GM23338 (cell line): ENCODE measurements around the gene TSC22D2. TPM values are rescaled to one million over a fixed set of nuclear protein-coding genes. Genes with fewer than 3 reads are reported as not detected.

ENCODE experiments used
- ATAC-seq: fragments of 200-7000 bp; cut with Tn5 transposase; 3 replicates; pipeline ENCODE4 v1.9.1; 2020
- DNase-seq: peaks from one replicate; pipeline ENCODE4 v3.0.0-alpha.2; 2015; ENCODE audit warnings: low spot score
- H2AFZ ChIP-seq: fragments of 200-600 bp; sonication (generic); 2 replicates; pipeline ENCODE4 v1.8.0; 2016; ENCODE audit warnings: antibody characterized with exemption, mild to moderate bottlenecking, moderate library complexity
- H3F3A ChIP-seq: fragments of 200-600 bp; sonication (generic); replicated peaks from 2 replicates; pipeline ENCODE4 v1.8.0; 2017; ENCODE audit warnings: antibody characterized with exemption, mixed run types, low read depth
- H3K27ac ChIP-seq: fragments of 200-600 bp; sonication (generic); 2 replicates; pipeline ENCODE4 v1.6.1; 2016; ENCODE audit warnings: low read depth
- H3K27me3 ChIP-seq: fragments of 200-600 bp; sonication (generic); 2 replicates; pipeline ENCODE4 v1.8.0; 2016; ENCODE audit warnings: mild to moderate bottlenecking, mixed run types, moderate library complexity; ENCODE audit not compliant: insufficient read depth
- H3K36me3 ChIP-seq: fragments of 200-600 bp; sonication (generic); 2 replicates; pipeline ENCODE4 v1.8.0; 2016; ENCODE audit warnings: mild to moderate bottlenecking; ENCODE audit not compliant: insufficient read depth
- H3K4me1 ChIP-seq: fragments of 200-600 bp; sonication (generic); 2 replicates; pipeline ENCODE4 v1.8.0; 2016; ENCODE audit warnings: mild to moderate bottlenecking, moderate library complexity; ENCODE audit not compliant: insufficient read depth
- H3K4me2 ChIP-seq: fragments of 200-600 bp; sonication (generic); 2 replicates; pipeline ENCODE4 v1.7.1; 2017; ENCODE audit warnings: mixed run types
- H3K4me3 ChIP-seq: fragments of 200-600 bp; sonication (generic); 2 replicates; pipeline ENCODE4 v1.6.1; 2016; ENCODE audit warnings: mixed run types
- H3K79me2 ChIP-seq: fragments of 200-600 bp; sonication (generic); replicated peaks from 2 replicates; pipeline ENCODE4 v1.8.0; 2017; ENCODE audit warnings: mild to moderate bottlenecking; ENCODE audit not compliant: insufficient read depth
- H3K9me2 ChIP-seq: fragments of 200-600 bp; sonication (generic); 2 replicates; pipeline ENCODE4 v1.8.0; 2017; ENCODE audit not compliant: insufficient read depth
- H4K20me1 ChIP-seq: fragments of 200-600 bp; sonication (generic); replicated peaks from 2 replicates; pipeline ENCODE4 v1.8.0; 2017; ENCODE audit warnings: mild to moderate bottlenecking; ENCODE audit not compliant: insufficient read depth
- H3K27ac Mint-ChIP-seq: 2 replicates; pipeline ENCODE4 v1.8.0; 2020; ENCODE audit warnings: inconsistent platforms, mild to moderate bottlenecking, moderate library complexity, mixed read lengths
- H3K27me3 Mint-ChIP-seq: 3 replicates; pipeline ENCODE4 v1.8.0; 2022; ENCODE audit warnings: low read depth, mild to moderate bottlenecking, moderate library complexity, mixed read lengths, inconsistent platforms; ENCODE audit not compliant: insufficient read depth, poor library complexity
- H3K36me3 Mint-ChIP-seq: 3 replicates; pipeline ENCODE4 v1.8.0; 2021; ENCODE audit warnings: low read depth, mild to moderate bottlenecking, inconsistent platforms, moderate library complexity, mixed read lengths
- H3K4me1 Mint-ChIP-seq: 3 replicates; pipeline ENCODE4 v1.8.0; 2020; ENCODE audit warnings: mild to moderate bottlenecking, inconsistent platforms, mixed read lengths
- H3K4me3 Mint-ChIP-seq: 3 replicates; pipeline ENCODE4 v1.8.0; 2021; ENCODE audit warnings: moderate library complexity, mild to moderate bottlenecking, inconsistent platforms, mixed read lengths
- H3K9me3 Mint-ChIP-seq: 3 replicates; pipeline ENCODE4 v1.8.0; 2020; ENCODE audit warnings: moderate library complexity, mild to moderate bottlenecking, inconsistent platforms, mixed read lengths
- CREB1 ChIP-seq: fragments of 250-450 bp; sonication (Bioruptor Pico); IDR thresholded peaks from 2 replicates; pipeline ENCODE4 v1.5.0; 2020; ENCODE audit warnings: low read depth, mild to moderate bottlenecking, moderate library complexity
- CTCF ChIP-seq, 2 experiments: fragments of 200-600 bp in 1 of 2; sonication (generic) in 1 of 2; conservative IDR thresholded peaks; 2 replicates each; pipeline versions ENCODE4 v1.5.1 to v1.6.1; 2016 to 2017; ENCODE audit warnings: antibody characterized with exemption in 2 of 2, low read depth in 2 of 2, mild to moderate bottlenecking in 2 of 2, moderate library complexity in 1 of 2
- ETS1 ChIP-seq: IDR thresholded peaks from 2 replicates; pipeline ENCODE4 v1.6.1; 2016; ENCODE audit warnings: antibody characterized with exemption
- EZH2 ChIP-seq: fragments of 200-600 bp; sonication (generic); IDR thresholded peaks from one replicate; pipeline ENCODE4 v1.8.0; 2017; ENCODE audit warnings: antibody characterized with exemption, mild to moderate bottlenecking, low read depth; ENCODE audit not compliant: unreplicated experiment
- EZH2phosphoT487 ChIP-seq: fragments of 200-600 bp; sonication (generic); IDR thresholded peaks from one replicate; pipeline ENCODE4 v1.8.1; 2018; ENCODE audit warnings: antibody characterized with exemption; ENCODE audit not compliant: unreplicated experiment
- NANOG ChIP-seq: IDR thresholded peaks from 2 replicates; pipeline ENCODE4 v1.6.1; 2016; ENCODE audit warnings: antibody characterized with exemption, borderline replicate concordance
- POLR2AphosphoS5 ChIP-seq: IDR thresholded peaks from 2 replicates; pipeline ENCODE4 v1.6.1; 2016; ENCODE audit warnings: antibody characterized with exemption, low read depth
- REST ChIP-seq: IDR thresholded peaks from one replicate; pipeline ENCODE4 v1.6.1; 2018; ENCODE audit warnings: antibody characterized with exemption; ENCODE audit not compliant: unreplicated experiment
- ZNF114 ChIP-seq: fragments of 250-450 bp; sonication (Bioruptor Pico); IDR thresholded peaks from 2 replicates; pipeline ENCODE4 v1.5.0; 2020; ENCODE audit warnings: mild to moderate bottlenecking, moderate library complexity
- ZNF331 ChIP-seq: fragments of 250-450 bp; sonication (Bioruptor Pico); IDR thresholded peaks from 2 replicates; pipeline ENCODE4 v1.5.0; 2020; ENCODE audit warnings: low read depth, mild to moderate bottlenecking, moderate library complexity
- ZNF462 ChIP-seq: fragments of 250-450 bp; sonication (Bioruptor Pico); IDR thresholded peaks from 2 replicates; pipeline ENCODE4 v1.5.0; 2020; ENCODE audit warnings: mild to moderate bottlenecking, moderate library complexity
- polyA plus RNA-seq: library from polyadenylated mRNA; unstranded; fragments of >200 nt; fragmentation: Nextera tagmentation; extraction: Ambion mirVana; gene quantifications from 2 replicates; pipeline ENCODE4 v1.2.1, GENCODE V29; 2016
- total RNA-seq: library from RNA; depleted of rRNA; stranded (reverse); fragments of >200 nt; shearing (Covaris generic); gene quantifications from 2 replicates; pipeline ENCODE4 v1.2.3, GENCODE V29; 2014

Gene TSC22D2
- total and polyA plus RNA-seq, 2 experiments from 2014 or later = 18.6 to 34.2 TPM

GRCh38 chr3:150484410-150484809 is 76.3 kb downstream of the TSC22D2 start:
- no peaks in the 10 kb centered on the region for H3F3A ChIP-seq
- DNase-seq (no peak), ATAC-seq (no peak)
- H3K4me3 Mint-ChIP-seq = no peak overlapping the region
- no peak overlapping the region for H3K27ac ChIP-seq
- H3K4me1 ChIP-seq = no peaks in the 10 kb centered on the region
- TF ChIP-seq ZNF462 (CRISPR knock-in tag) (no peak), CREB1 (CRISPR knock-in tag) (no peak), EZH2phosphoT487 (no peak), NANOG (no peak), EZH2 (no peak), REST (no peak), ZNF331 (CRISPR knock-in tag) (no peak), ZNF114 (CRISPR knock-in tag) (no peak), CTCF (conservative IDR thresholded peaks at IDR 0.05; ENCODE audit: low read depth in 2 of 2) (no peak), POLR2AphosphoS5 (no peak), ETS1 (no peak)
- H3K36me3 Mint-ChIP-seq = peaks cover 4% of the 10 kb centered on the region; the same call in 2 of the 3 replicates
- H3K27ac Mint-ChIP-seq = no peak overlapping the region
- H2AFZ ChIP-seq = no peak overlapping the region
- H3K4me2 ChIP-seq = no peak overlapping the region
- H3K9me3 Mint-ChIP-seq = peaks cover 11% of the 10 kb centered on the region; the same call in 2 of the 3 replicates
- H3K9me2 ChIP-seq = no peaks in the 10 kb centered on the region
- no peaks in the 10 kb centered on the region for H3K27me3 Mint-ChIP-seq
- no peaks in the 10 kb centered on the region for H3K27me3 ChIP-seq
- H3K79me2 ChIP-seq = no peaks in the 10 kb centered on the region
- H3K4me1 Mint-ChIP-seq = peaks cover 8% of the 10 kb centered on the region; the same call in 2 of the 3 replicates
- H3K4me3 ChIP-seq = no peak overlapping the region
- no peaks in the 10 kb centered on the region for H3K36me3 ChIP-seq
- H4K20me1 ChIP-seq = no peaks in the 10 kb centered on the region
